ENCODE data around the gene KRT17.

DNA sequence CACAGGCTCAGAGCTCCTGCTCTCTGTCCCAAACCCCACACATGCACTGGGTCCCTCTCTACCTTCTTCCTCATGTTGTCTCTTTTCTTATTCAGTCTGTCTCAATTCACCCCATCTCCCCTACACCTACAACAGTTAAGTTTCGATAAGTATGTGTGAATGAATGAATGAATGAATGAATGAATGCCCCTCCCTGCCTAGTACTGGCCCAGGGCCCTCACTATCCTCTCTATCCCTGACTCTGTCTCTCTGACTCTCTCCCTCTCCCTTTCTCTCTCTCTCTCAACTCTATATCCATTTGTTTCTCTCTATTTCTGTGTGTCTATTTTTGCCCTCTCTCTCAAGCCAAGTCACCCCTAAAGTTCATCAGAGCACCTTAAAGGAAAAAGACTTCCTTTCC lies 45.8 kb downstream of the KRT17 start:
- TF ChIP-seq, protein P1, sequence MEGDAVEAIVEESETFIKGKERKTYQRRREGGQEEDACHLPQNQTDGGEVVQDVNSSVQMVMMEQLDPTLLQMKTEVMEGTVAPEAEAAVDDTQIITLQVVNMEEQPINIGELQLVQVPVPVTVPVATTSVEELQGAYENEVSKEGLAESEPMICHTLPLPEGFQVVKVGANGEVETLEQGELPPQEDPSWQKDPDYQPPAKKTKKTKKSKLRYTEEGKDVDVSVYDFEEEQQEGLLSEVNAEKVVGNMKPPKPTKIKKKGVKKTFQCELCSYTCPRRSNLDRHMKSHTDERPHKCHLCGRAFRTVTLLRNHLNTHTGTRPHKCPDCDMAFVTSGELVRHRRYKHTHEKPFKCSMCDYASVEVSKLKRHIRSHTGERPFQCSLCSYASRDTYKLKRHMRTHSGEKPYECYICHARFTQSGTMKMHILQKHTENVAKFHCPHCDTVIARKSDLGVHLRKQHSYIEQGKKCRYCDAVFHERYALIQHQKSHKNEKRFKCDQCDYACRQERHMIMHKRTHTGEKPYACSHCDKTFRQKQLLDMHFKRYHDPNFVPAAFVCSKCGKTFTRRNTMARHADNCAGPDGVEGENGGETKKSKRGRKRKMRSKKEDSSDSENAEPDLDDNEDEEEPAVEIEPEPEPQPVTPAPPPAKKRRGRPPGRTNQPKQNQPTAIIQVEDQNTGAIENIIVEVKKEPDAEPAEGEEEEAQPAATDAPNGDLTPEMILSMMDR (IDR thresholded peaks at IDR 0.05): no peak
- TF ChIP-seq POLR2A (IDR thresholded peaks at IDR 0.05): no peak
